SH-SY5Y (cell line): Measurements from ENCODE around the gene PKD2.

Experiments
- GATA2 ChIP-seq: IDR thresholded peaks from 2 replicates; pipeline ENCODE4 v1.6.1; 2011; ENCODE audit warnings: mild to moderate bottlenecking, low read depth, low read length
- GATA3 ChIP-seq: IDR thresholded peaks from 2 replicates; pipeline ENCODE4 v1.6.1; 2011; ENCODE audit warnings: low read depth, mild to moderate bottlenecking, low read length, moderate library complexity

GRCh38 chr4:88054901-88055300 lies 47.5 kb downstream of the PKD2 start:
- TF ChIP-seq GATA2 (no peak), GATA3 (no peak)
